AG09309 (cell line): ENCODE data around the gene CTSD.

Experiments
- DNase-seq: peaks from one replicate; pipeline ENCODE4 v3.0.0-alpha.2; 2010; ENCODE audit warnings: low read depth
- H3K4me3 ChIP-seq: 2 replicates; pipeline ENCODE4 v1.5.1; 2011; ENCODE audit warnings: mild to moderate bottlenecking, low read depth, low read length, moderate library complexity; ENCODE audit not compliant: control insufficient read depth
- TF ChIP-seq, protein P1 (sequence below): IDR thresholded peaks from 2 replicates; pipeline ENCODE4 v1.5.1; 2011; ENCODE audit warnings: mild to moderate bottlenecking, low read depth, low read length, inconsistent platforms; ENCODE audit not compliant: insufficient read depth, control insufficient read depth; ENCODE audit errors: missing control alignments

CTSD gene

DNA sequence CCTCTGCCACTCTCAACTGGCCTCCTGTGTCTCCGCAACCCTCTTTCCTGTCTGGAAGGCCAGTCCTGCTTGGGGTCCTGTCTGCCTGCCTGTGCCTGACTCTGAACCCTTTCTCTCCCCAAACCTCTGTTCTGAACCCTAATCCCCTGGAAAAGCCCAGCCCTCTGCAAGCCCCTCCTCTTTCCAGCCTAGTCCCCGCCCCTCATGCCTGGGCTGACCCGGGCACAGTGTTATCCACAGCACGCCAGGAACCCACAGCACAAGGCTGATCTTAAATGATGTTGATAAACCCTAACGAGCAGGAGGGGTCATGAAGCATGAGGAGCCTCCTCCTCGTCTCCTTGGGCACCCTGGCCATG, 13.3 kb downstream of the CTSD start, which contains the start of gene IFITM10:
Gene IFITM10 (minus strand): TSS at position 115 of the 359 bp plus-strand sequence. CDS start 153 bp downstream, outside the sequence.
- DNase-seq: no peak
- TF ChIP-seq, protein P1, sequence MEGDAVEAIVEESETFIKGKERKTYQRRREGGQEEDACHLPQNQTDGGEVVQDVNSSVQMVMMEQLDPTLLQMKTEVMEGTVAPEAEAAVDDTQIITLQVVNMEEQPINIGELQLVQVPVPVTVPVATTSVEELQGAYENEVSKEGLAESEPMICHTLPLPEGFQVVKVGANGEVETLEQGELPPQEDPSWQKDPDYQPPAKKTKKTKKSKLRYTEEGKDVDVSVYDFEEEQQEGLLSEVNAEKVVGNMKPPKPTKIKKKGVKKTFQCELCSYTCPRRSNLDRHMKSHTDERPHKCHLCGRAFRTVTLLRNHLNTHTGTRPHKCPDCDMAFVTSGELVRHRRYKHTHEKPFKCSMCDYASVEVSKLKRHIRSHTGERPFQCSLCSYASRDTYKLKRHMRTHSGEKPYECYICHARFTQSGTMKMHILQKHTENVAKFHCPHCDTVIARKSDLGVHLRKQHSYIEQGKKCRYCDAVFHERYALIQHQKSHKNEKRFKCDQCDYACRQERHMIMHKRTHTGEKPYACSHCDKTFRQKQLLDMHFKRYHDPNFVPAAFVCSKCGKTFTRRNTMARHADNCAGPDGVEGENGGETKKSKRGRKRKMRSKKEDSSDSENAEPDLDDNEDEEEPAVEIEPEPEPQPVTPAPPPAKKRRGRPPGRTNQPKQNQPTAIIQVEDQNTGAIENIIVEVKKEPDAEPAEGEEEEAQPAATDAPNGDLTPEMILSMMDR: no peak
- H3K4me3 ChIP-seq: peak within 1 kb of the TSS; percentile 21

DNA sequence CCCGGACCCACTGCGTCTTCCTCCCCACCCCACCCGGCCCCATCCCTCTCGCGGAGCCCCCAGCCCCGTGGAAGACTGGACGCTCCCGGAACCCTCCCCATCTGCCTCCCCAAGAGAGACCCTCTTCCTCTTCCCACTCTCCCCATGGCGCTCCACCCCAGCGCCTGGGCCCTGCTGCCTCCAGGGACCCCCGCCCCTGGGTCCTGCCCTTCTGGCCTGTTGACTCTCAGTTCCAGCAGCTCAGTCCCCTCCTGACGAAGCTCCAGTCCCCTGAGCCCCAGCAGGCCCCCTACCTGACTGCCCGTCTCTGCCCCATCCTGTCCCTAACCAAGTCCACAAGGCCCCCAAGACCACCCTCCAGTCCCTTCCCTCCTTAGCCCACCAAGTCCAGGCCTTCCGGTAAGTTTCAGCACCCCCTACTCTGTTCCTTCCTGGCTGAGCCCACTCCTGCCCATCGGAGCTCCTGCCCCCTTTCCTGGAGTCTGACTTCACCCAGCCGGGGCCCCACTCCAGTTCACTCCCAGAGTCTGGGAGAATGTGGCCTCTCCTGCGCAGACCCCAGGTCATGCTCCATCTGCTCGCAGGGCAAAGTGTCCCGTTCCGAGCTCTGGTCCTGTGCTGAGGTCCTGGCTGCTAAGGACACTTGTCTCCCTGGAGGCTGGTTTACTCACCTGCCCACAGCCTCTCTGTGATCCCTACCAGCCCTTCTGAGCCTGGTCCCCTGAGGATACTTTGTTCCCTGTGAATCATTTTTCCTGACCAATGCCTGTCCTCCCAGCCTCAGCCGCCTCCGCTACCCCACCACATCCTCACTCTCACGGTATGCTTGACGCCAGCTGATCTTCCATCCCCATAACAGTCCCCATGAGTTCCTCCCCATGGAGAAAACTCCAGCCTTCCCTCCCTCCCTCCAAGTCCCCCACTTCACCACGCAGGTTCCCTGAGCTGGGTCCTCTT, 14.1 kb downstream of the CTSD start:
- H3K4me3 ChIP-seq: peak overlapping the region; percentile 21
- peak; percentile 69 for DNase-seq
- TF ChIP-seq, protein P1: no peak

DNA sequence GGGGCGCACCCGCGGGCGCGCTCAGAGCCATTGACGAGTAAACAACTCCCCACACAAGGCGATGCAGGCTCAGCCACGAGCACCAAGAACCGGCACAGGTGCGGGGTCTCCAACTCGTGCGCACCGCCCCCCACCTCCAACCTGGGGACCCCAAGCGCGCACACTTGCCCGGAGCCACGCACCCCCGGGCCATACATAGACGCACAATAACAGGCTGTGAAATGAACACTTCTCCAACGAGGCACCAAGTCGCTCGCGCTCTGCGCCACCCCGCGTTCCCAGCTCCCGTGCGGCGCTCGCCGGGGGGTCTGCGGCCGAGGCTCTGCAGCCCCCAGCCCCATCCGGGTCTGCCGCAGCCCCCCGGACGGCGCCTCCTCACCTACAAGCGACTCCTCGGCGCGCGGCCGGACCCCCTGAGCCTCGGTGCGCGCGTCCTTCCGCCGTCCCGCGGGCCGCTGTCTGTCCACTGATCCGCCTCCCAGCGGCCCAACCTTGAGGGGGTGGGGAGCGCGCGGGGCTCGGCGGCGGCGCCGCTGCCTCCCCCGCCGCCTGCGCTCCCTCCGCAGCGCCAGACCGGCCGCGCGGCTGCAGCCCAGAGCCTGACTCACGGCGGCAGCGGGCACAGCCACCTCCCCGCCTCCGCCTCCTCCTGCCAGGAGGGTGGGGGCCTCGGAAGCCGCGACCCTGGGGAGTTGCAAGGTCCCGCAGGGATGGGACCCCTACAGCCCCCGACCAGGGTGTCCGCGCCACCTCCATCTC, 14.9 kb downstream of the CTSD start:
- TF ChIP-seq, protein P1: no peak
- no peak for DNase-seq

DNA sequence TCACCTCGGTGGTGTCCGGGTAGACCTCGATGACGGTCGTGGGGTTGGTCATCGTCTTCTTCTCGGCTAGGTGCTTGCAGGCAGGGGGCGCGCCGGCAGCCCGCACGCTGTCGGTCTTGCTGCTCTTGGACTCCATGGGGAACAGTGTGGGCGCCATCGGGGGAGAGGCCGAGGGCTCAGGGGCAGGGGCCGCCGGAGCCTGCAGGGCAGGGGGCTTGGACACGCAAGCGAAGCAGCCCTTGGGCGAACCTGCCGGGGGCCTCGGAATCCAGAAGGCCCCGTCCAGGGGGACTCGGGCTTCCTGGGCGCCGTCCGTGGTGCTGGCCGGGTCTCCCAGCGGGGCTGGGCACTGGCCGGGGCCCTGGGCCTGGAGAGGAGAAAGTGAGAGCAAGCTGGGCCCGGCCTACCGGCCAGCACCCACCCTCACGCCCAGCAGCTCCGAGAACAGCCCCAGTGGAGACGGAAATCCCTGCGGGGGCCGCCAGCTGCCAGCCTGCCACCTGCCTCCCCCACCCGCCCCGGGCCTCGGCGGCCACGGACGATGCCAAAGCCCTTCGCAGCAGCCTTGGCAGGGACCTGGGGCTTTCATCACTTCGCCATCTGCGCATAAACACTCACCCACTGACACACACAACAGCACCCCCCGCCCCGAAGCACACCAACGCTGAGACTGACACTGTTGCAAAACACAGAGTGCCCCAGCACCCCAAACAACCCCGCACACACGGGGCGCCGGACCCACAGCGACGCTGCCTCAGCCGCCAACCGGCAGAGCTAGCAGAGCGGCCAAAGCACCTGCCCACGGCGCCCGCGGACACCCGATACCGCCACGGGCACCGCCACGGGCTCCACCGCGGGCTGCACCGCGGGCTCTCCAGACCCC, 15.7 kb downstream of the CTSD start:
- TF ChIP-seq, protein P1: no peak
- H3K4me3 ChIP-seq: peak overlapping the region; percentile 21

More for the DNA sequence above, 14.9 kb downstream of the CTSD start:
- peak overlapping the region; percentile 21 for H3K4me3 ChIP-seq

DNA sequence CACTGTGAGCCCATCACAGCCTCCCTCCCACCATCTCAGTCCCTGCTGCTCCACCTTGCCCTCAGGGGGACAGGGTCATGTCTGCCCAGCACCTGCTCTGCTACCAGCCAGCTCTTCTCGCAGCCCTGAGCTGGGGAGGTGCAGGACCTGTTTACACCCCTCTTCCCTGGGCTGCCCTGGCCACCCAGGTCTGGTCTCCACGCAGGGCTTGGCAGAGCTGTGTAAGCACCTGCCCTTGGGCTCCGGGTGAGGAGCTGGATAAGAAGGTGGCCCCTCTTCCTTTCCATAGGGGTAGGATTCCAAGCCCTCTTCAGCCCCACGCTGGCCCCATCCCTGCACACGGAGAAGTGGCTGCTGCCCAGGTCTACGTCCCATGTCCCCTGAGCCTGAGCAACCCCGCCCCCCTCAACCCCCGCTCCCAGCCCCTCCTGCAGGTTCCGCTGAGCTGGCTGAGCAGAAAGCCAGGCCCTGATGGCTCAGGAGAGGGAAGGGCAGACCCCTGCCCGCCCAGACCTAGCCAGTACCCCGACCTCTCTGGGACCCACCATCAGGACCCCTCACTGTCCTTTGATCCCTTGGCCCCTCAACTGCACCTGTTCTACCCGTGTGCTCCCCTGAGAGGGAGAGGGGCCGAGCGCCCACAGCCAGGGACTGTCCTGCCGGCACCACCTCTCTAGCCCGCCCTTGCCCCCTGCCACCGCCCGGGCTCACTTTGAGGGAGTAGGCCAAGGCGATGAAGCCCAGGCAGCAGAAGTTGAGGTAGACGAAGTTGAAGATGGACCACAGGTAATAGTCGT, 16.6 kb downstream of the CTSD start:
- H3K4me3 ChIP-seq: no peak overlapping the region
- no peak for DNase-seq
- TF ChIP-seq, protein P1: no peak

More for the DNA sequence above, 15.7 kb downstream of the CTSD start:
- no peak for DNase-seq
